ENCODE measurements around the gene GSS. TPM values are rescaled to one million over a fixed set of nuclear protein-coding genes. Genes with fewer than 3 reads are reported as not detected.
"Not testable (repeated sequence)": the region's sequence is repeated elsewhere in the genome, so short reads cannot be mapped to it uniquely, and the experiment has no call there.

The GSS gene
- total and polyA plus RNA-seq, 4 donors = 12.9 to 31.5 (median 23.6) TPM

- no peaks in the 10 kb centered on the region for H3K9me3 ChIP-seq (ENCODE audit: control insufficient read depth, low read length)
- H3K27ac ChIP-seq (ENCODE audit: low read depth in 1 of 2, low read length in 2 of 2) = no peak overlapping the region
- intact Hi-C loops (cut with DNase I) = no loop called here
- ATAC-seq (ENCODE audit: low FRiP score) (no peak), DNase-seq (no peak)
- no peaks in the 10 kb centered on the region for H3K27me3 ChIP-seq (ENCODE audit: control insufficient read depth in 1 of 2, insufficient read depth in 2 of 2, low read length in 1 of 2)
- no peak overlapping the region for H3K4me3 ChIP-seq (ENCODE audit: low read length in 2 of 2)
- H3K36me3 ChIP-seq (ENCODE audit: control insufficient read depth in 1 of 2, insufficient read depth in 2 of 2, low read length in 1 of 2) = peaks cover 0 to 6% of the 10 kb centered on the region in 2 donors
- H3K4me1 ChIP-seq (ENCODE audit: control insufficient read depth in 1 of 2, insufficient read depth in 2 of 2, low read length in 2 of 2) = peaks cover 2 to 5% of the 10 kb centered on the region in 2 donors
Observed at GRCh38 chr20:34883087-34883688, 72.4 kb downstream of the GSS start.

GRCh38 chr20:34881689-34882088, 73.9 kb downstream of the GSS start:
- peaks cover 3 to 5% of the 10 kb centered on the region in 2 donors for H3K4me1 ChIP-seq (ENCODE audit: control insufficient read depth in 1 of 2, insufficient read depth in 2 of 2, low read length in 2 of 2)
- no peaks in the 10 kb centered on the region for H3K27me3 ChIP-seq (ENCODE audit: control insufficient read depth in 1 of 2, insufficient read depth in 2 of 2, low read length in 1 of 2)
- no peak for DNase-seq
- H3K27ac ChIP-seq (ENCODE audit: low read depth in 1 of 2, low read length in 2 of 2) = no peak overlapping the region
- no peak for ATAC-seq (ENCODE audit: low FRiP score)
- intact Hi-C loops (cut with DNase I) = no loop called here
- peaks cover 0 to 6% of the 10 kb centered on the region in 2 donors for H3K36me3 ChIP-seq (ENCODE audit: control insufficient read depth in 1 of 2, insufficient read depth in 2 of 2, low read length in 1 of 2)
- no peaks in the 10 kb centered on the region for H3K9me3 ChIP-seq (ENCODE audit: control insufficient read depth, low read length)
- no peak overlapping the region for H3K4me3 ChIP-seq (ENCODE audit: low read length in 2 of 2)
- 48 to 71% methylated on average over 2 of the region's 2 CpGs for WGBS, 2 donors

DNA sequence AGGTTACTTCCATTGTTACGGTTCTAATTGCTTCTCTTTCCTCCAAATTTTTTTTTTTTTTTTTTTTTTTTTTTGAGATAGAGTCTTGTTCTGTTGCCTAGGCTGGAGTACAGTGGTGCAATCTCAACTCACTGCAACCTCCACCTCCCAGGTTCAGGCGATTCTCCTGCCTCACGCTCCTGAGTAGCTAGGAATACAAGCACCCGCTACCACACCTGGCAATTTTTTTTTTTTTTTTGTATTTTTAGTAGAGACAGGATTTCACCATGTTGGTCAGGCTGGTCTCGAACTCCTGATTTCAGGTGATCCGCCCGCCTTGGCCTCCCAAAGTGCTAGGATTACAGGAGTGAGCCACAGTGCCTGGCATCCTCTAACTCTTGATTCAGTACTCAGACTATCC, 74.6 kb downstream of the GSS start:
- H3K9me3 ChIP-seq (ENCODE audit: control insufficient read depth, low read length); ATAC-seq (ENCODE audit: low FRiP score); H3K36me3 ChIP-seq (ENCODE audit: control insufficient read depth in 1 of 2, insufficient read depth in 2 of 2, low read length in 1 of 2); H3K4me1 ChIP-seq (ENCODE audit: control insufficient read depth in 1 of 2, insufficient read depth in 2 of 2, low read length in 2 of 2); DNase-seq; H3K27me3 ChIP-seq (ENCODE audit: control insufficient read depth in 1 of 2, insufficient read depth in 2 of 2, low read length in 1 of 2); H3K4me3 ChIP-seq (ENCODE audit: low read length in 2 of 2); intact Hi-C loops (cut with DNase I); H3K27ac ChIP-seq (ENCODE audit: low read depth in 1 of 2, low read length in 2 of 2): not testable (repeated sequence)
- 81 to 89% methylated on average over 7 of the region's 7 CpGs for WGBS, 2 donors

- H3K36me3 ChIP-seq (ENCODE audit: control insufficient read depth in 1 of 2, insufficient read depth in 2 of 2, low read length in 1 of 2) = peaks cover 0 to 6% of the 10 kb centered on the region in 2 donors
- H3K4me3 ChIP-seq (ENCODE audit: low read length in 2 of 2) = no peak overlapping the region
- no peak for DNase-seq
- ATAC-seq (ENCODE audit: low FRiP score) = no peak
- H3K4me1 ChIP-seq (ENCODE audit: control insufficient read depth in 1 of 2, insufficient read depth in 2 of 2, low read length in 2 of 2) = peaks cover 3 to 5% of the 10 kb centered on the region in 2 donors
- no peaks in the 10 kb centered on the region for H3K27me3 ChIP-seq (ENCODE audit: control insufficient read depth in 1 of 2, insufficient read depth in 2 of 2, low read length in 1 of 2)
- 65 to 66% methylated on average over 6 of the region's 6 CpGs for WGBS, 2 donors
- intact Hi-C loops (cut with DNase I) = no loop called here
- no peak overlapping the region for H3K27ac ChIP-seq (ENCODE audit: low read depth in 1 of 2, low read length in 2 of 2)
- H3K9me3 ChIP-seq (ENCODE audit: control insufficient read depth, low read length) = no peaks in the 10 kb centered on the region
Observed at GRCh38 chr20:34880215-34880850, 75.3 kb downstream of the GSS start.

Small RNA genes within 50 kb of the gene (microRNA-seq; reads per million reads assigned to microRNA genes)
- gene MIR499A (0 reads per million in 2 donors), gene MIR499B (0 reads per million in 2 donors)

Other genes starting within 250 kb of the GSS start
- gene NCOA6, start 130.2 kb downstream of the GSS start, total RNA-seq = 10 to 100 TPM; 21.3 to 28.1 TPM
- gene NCOA6, start 130.2 kb downstream of the GSS start, polyA plus RNA-seq = 10 to 100 TPM; 10.2 to 13.4 TPM
- gene GGT7, start 83.0 kb downstream of the GSS start, total RNA-seq = 10 to 100 TPM; 22.3 to 27.1 TPM
- 10 to 100 TPM in 1 of 2 donors, 1 to 10 TPM in 1; 7.5 to 41.3 TPM for gene GGT7, start 83.0 kb downstream of the GSS start, polyA plus RNA-seq
- gene ACSS2, start 79.2 kb downstream of the GSS start, total RNA-seq = 10 to 100 TPM; 64.8 to 87.4 TPM
- 10 to 100 TPM; 59.4 to 99.0 TPM for gene ACSS2, start 79.2 kb downstream of the GSS start, polyA plus RNA-seq
- under 1 TPM; 0.57 to 0.88 TPM for gene MYH7B, start 62 bp upstream of the GSS start, total RNA-seq
- 1 to 10 TPM in 1 of 2 donors, under 1 TPM in 1; 0.13 to 4.6 TPM for gene MYH7B, start 62 bp upstream of the GSS start, polyA plus RNA-seq
- gene TRPC4AP, start 137.0 kb upstream of the GSS start, total RNA-seq = 10 to 100 TPM; 53.4 to 58.3 TPM
- 10 to 100 TPM; 18.8 to 56.2 TPM for gene TRPC4AP, start 137.0 kb upstream of the GSS start, polyA plus RNA-seq
- gene EDEM2, start 191.5 kb upstream of the GSS start, total RNA-seq = 10 to 100 TPM; 21.6 to 23.4 TPM
- 10 to 100 TPM; 11.0 to 32.1 TPM for gene EDEM2, start 191.5 kb upstream of the GSS start, polyA plus RNA-seq
- gene PROCR, start 216.3 kb upstream of the GSS start, total RNA-seq = 100 to 1,000 TPM in 1 of 2 donors, 10 to 100 TPM in 1; 75.9 to 128 TPM
- 10 to 100 TPM; 45.0 to 80.5 TPM for gene PROCR, start 216.3 kb upstream of the GSS start, polyA plus RNA-seq